Adrenal gland (tissue), 12 donors: ENCODE results near the gene P2RX2. TPM values are rescaled to one million over a fixed set of nuclear protein-coding genes. Genes with fewer than 3 reads are reported as not detected.

Experiments used
- DNase-seq, 7 donors: peaks; one replicate each; pipeline ENCODE4 v3.0.0-alpha.2; 2019 to 2020
- H3K27ac ChIP-seq, 5 donors: fragments of 200-600 bp; sonication (generic) in 4 of 5; 1 replicate in 3 of 5; 2 replicates in 2 of 5; pipeline versions ENCODE4 v1.5.1 to v1.8.0; 2016 to 2020; ENCODE audit warnings: mild to moderate bottlenecking in 1 of 5
- H3K27me3 ChIP-seq: fragments of 200-600 bp; 2 replicates; pipeline ENCODE4 v1.8.0; 2021
- H3K36me3 ChIP-seq, 2 donors: fragments of 200-600 bp; replicated peaks in 1 of 2; 1 replicate in 1 of 2; 2 replicates in 1 of 2; pipeline versions ENCODE4 v1.5.1 to v1.8.0; 2018 to 2022
- H3K4me1 ChIP-seq, 2 donors: fragments of 200-600 bp; replicated peaks in 1 of 2; 1 replicate in 1 of 2; 2 replicates in 1 of 2; pipeline versions ENCODE4 v1.5.1 to v1.8.0; 2018 to 2021
- H3K4me3 ChIP-seq, 4 donors: fragments of 200-600 bp; sonication (generic) in 3 of 4; one replicate each; pipeline ENCODE4 v1.5.1; 2016 to 2018
- H3K9me3 ChIP-seq, 3 donors: fragments of 200-600 bp; sonication (generic) in 1 of 3; replicated peaks in 1 of 3; 1 replicate in 2 of 3; 2 replicates in 1 of 3; pipeline versions ENCODE4 v1.5.1 to v1.8.0; 2016 to 2021
- CTCF ChIP-seq, 6 experiments: fragments of 450-650 bp in 4 of 6; fragments of 200-600 bp in 2 of 6; sonication (generic) in 1 of 6; IDR thresholded peaks; 1 replicate in 5 of 6; 2 replicates in 1 of 6; pipeline versions ENCODE4 v1.5.1 to v1.8.0; 2016 to 2021; ENCODE audit warnings: antibody characterized with exemption in 6 of 6, mild to moderate bottlenecking in 2 of 6, moderate library complexity in 1 of 6
- POLR2A ChIP-seq, 2 donors: fragments of 450-650 bp; IDR thresholded peaks; one replicate each; pipeline ENCODE4 v1.6.1; 2017; ENCODE audit warnings: antibody characterized with exemption in 2 of 2, mild to moderate bottlenecking in 2 of 2, moderate library complexity in 1 of 2
- WGBS, 4 donors: extraction: QIAGEN DNeasy Blood & Tissue Kit in 2 of 4; methylation state at CpG; one replicate each; pipeline versions ENCODE4 v1.1.5 to v1.1.7; 2013 to 2017; 5-methylcytosine and 5-hydroxymethylcytosine counted together
- intact Hi-C, 2 donors: fragments of 100-400 bp; cut with DNase I; formaldehyde crosslinking; loops; one replicate each; pipeline versions ENCODE4 v1.14.1 to v1.15.0; 2022 to 2023
- polyA plus RNA-seq, 3 donors: library from polyadenylated mRNA; stranded (reverse); fragments of 200-250 nt in 2 of 3; fragments of 350-450 nt in 1 of 3; fragmentation: Illumina TruSeq in 1 of 3; extraction: RNeasy Lipid Tissue Mini Kit (QIAGEN cat#74804) in 1 of 3; gene quantifications; one replicate each; pipeline ENCODE4 v1.2.3, GENCODE V29; 2013 to 2014
- total RNA-seq, 9 donors: library from RNA; depleted of rRNA in 4 of 9; stranded (reverse); fragments of >200 nt in 4 of 9; fragments of 120-200 nt in 1 of 9; fragmentation: NEBNext Ultra II Directional in 1 of 9; extraction: Animal tissue kit (Norgen Biotek cat#: 25700) in 1 of 9; gene quantifications; one replicate each; pipeline versions ENCODE4 v1.1.0 to v1.2.4, GENCODE V29; 2013 to 2023
- donor health status: healthy with polysubstance abuse.
- donor health status: Bipolar disorder and iron deficiency.
- donor health status: DM: yes; HTN: yes; CAD: no.
- donor health status: DM: no; HTN: no; CAD: no.
- donor health status: DM: no; HTN: no; CAD: no.
- donor health status: DM: yes; HTN: yes; CAD: no.

Gene P2RX2
- total and polyA plus RNA-seq, 12 donors = 0.11 to 1.9 (median 0.44) TPM; not detected in 9

- intact Hi-C loops = no loop called here
- Histone ChIP-seq H3K27ac (no peak overlapping the region), H3K4me3 (no peak overlapping the region), H3K9me3 (no peaks in the 10 kb centered on the region), H3K4me1 (no peaks in the 10 kb centered on the region), H3K36me3 (peaks cover 0 to 11% of the 10 kb centered on the region in 2 donors), H3K27me3 (no peaks in the 10 kb centered on the region)
- 90 to 96% (median 94%) methylated on average over 17 to 27 of the region's 27 CpGs for WGBS, 4 donors
- TF ChIP-seq CTCF (IDR thresholded peaks at IDR 0.05) (no peak), POLR2A (IDR thresholded peaks at IDR 0.05) (no peak)
- DNase-seq = no peak
Observed at GRCh38 chr12:132571051-132571450, 47.5 kb upstream of the P2RX2 start.

- Histone ChIP-seq H3K9me3 (no peaks in the 10 kb centered on the region), H3K27ac (no peak overlapping the region), H3K36me3 (peaks cover 0 to 13% of the 10 kb centered on the region in 2 donors), H3K4me1 (no peaks in the 10 kb centered on the region), H3K4me3 (no peak overlapping the region), H3K27me3 (no peaks in the 10 kb centered on the region)
- no peak for TF ChIP-seq CTCF (IDR thresholded peaks at IDR 0.05)
- no peak for TF ChIP-seq POLR2A (IDR thresholded peaks at IDR 0.05)
- WGBS, 4 donors = 89 to 95% (median 93%) methylated on average over 9 to 20 of the region's 20 CpGs
- intact Hi-C loops = no loop called here
- DNase-seq = no peak
Observed at GRCh38 chr12:132571598-132571997, 47.0 kb upstream of the P2RX2 start.

- TF ChIP-seq CTCF (IDR thresholded peaks at IDR 0.05) (no peak), POLR2A (IDR thresholded peaks at IDR 0.05) (no peak)
- Histone ChIP-seq H3K9me3 (no peaks in the 10 kb centered on the region), H3K27ac (no peak overlapping the region), H3K4me1 (no peaks in the 10 kb centered on the region), H3K4me3 (no peak overlapping the region), H3K27me3 (no peaks in the 10 kb centered on the region), H3K36me3 (peaks cover 0 to 18% of the 10 kb centered on the region in 2 donors)
- 85 to 96% (median 90%) methylated on average over 13 to 26 of the region's 26 CpGs for WGBS, 4 donors
- DNase-seq = no peak
- intact Hi-C loops = no loop called here
Observed at GRCh38 chr12:132572106-132572505, 46.5 kb upstream of the P2RX2 start.

GRCh38 chr12:132572801-132573760 is 45.5 kb upstream of the P2RX2 start:
- Histone ChIP-seq H3K27me3 (no peaks in the 10 kb centered on the region), H3K36me3 (peaks cover 0 to 20% of the 10 kb centered on the region in 2 donors), H3K9me3 (no peaks in the 10 kb centered on the region), H3K4me3 (no peak overlapping the region), H3K4me1 (no peaks in the 10 kb centered on the region), H3K27ac (no peak overlapping the region)
- intact Hi-C loops = no loop called here
- 92 to 97% (median 93%) methylated on average over 6 to 36 of the region's 36 CpGs for WGBS, 4 donors
- TF ChIP-seq POLR2A (IDR thresholded peaks at IDR 0.05) (no peak), CTCF (IDR thresholded peaks at IDR 0.05) (no peak)
- no peak for DNase-seq
